NOMO-1 (cell line): Measurements from ENCODE around the gene ATP9B.
"Not testable (repeated sequence)": the region's sequence is repeated elsewhere in the genome, so short reads cannot be mapped to it uniquely, and the experiment has no call there.

Experiments used
- DNase-seq, 2 experiments: peaks; one replicate each; lab custom pipeline; 2025; ENCODE audit not compliant: unreplicated experiment in 2 of 2; lab: John Stamatoyannopoulos, UW

The ATP9B gene

GRCh38 chr18:79275461-79275860 lies 206.3 kb downstream of the ATP9B start:
- DNase-seq, result no peak

GRCh38 chr18:79275992-79276391 lies 206.8 kb downstream of the ATP9B start:
- no peak for DNase-seq

- DNase-seq, result no peak
Observed at GRCh38 chr18:79278896-79279295, 209.7 kb downstream of the ATP9B start.

GRCh38 chr18:79283131-79283810 lies 214.1 kb downstream of the ATP9B start:
- DNase-seq, result no peak

- DNase-seq, result no peak
Observed at GRCh38 chr18:79283929-79284328, 214.7 kb downstream of the ATP9B start.

GRCh38 chr18:79285191-79285590 lies 216.0 kb downstream of the ATP9B start:
- DNase-seq, result not testable (repeated sequence)

GRCh38 chr18:79290409-79290808 lies 221.2 kb downstream of the ATP9B start:
- not testable (repeated sequence) for DNase-seq

- DNase-seq, result no peak
Observed at GRCh38 chr18:79290876-79291275, 221.7 kb downstream of the ATP9B start.

- no peak for DNase-seq
Observed at GRCh38 chr18:79294235-79294634, 225.0 kb downstream of the ATP9B start.

GRCh38 chr18:79299272-79299671 lies 230.1 kb downstream of the ATP9B start:
- no peak for DNase-seq

GRCh38 chr18:79299711-79300110 lies 230.5 kb downstream of the ATP9B start:
- no peak for DNase-seq

GRCh38 chr18:79300413-79300812 lies 231.2 kb downstream of the ATP9B start:
- no peak for DNase-seq

- DNase-seq, result no peak
Observed at GRCh38 chr18:79302120-79302519, 232.9 kb downstream of the ATP9B start.

- no peak for DNase-seq
Observed at GRCh38 chr18:79305911-79306310, 236.7 kb downstream of the ATP9B start.

GRCh38 chr18:79309614-79310358 lies 240.6 kb downstream of the ATP9B start:
- no peak for DNase-seq

- DNase-seq, result no peak
Observed at GRCh38 chr18:79314838-79315388, 245.7 kb downstream of the ATP9B start.

GRCh38 chr18:79315596-79315995 lies 246.4 kb downstream of the ATP9B start:
- DNase-seq, result no peak

- no peak for DNase-seq
Observed at GRCh38 chr18:79317703-79318102, 248.5 kb downstream of the ATP9B start.

GRCh38 chr18:79318142-79318673 lies 249.0 kb downstream of the ATP9B start:
- no peak for DNase-seq

- no peak for DNase-seq
Observed at GRCh38 chr18:79320216-79320850, 251.1 kb downstream of the ATP9B start.
